Measurements from ENCODE around the gene APOBEC2. TPM values are rescaled to one million over a fixed set of nuclear protein-coding genes. Genes with fewer than 3 reads are reported as not detected.

APOBEC2 gene
- not detected in 5 replicates for total RNA-seq (2022; extraction: Qiagen RNA extraction)

GRCh38 chr6:41053041-41053440, at the start of gene APOBEC2:
TSS of gene APOBEC2 (plus strand) at chr6:41053202. CDS start at chr6:41053348, 146 bp downstream.

GRCh38 chr6:41039060-41039998, 13.7 kb upstream of the APOBEC2 start, which contains the start of gene UNC5CL:
TSS of gene UNC5CL (minus strand) at chr6:41039221. CDS start at chr6:41035074, 4,147 bp downstream.

GRCh38 chr6:41042226-41043055, 10.6 kb upstream of the APOBEC2 start, which contains the start of gene TSPO2:
TSS of gene TSPO2 (plus strand) at chr6:41042467. CDS start at chr6:41042986, 519 bp downstream.

GRCh38 chr6:41071923-41072835, 19.2 kb downstream of the APOBEC2 start, which contains the start of gene OARD1:
TSS of gene OARD1 (minus strand) at chr6:41072356. CDS start at chr6:41071634, 722 bp downstream.

GRCh38 chr6:41072836-41073202, 19.8 kb downstream of the APOBEC2 start, which contains the start of gene NFYA:
TSS of gene NFYA (plus strand) at chr6:41072974. CDS start at chr6:41079090, 6,116 bp downstream.

Other genes starting within 250 kb of the APOBEC2 start
- gene UNC5CL, start 14.0 kb upstream of the APOBEC2 start, total RNA-seq (2022; extraction: Qiagen RNA extraction): 0.29 to 0.60 TPM (median 0.47 TPM) in 5 replicates
- 0.13 TPM in 1 of 5 replicates, not detected in the others for gene TSPO2, start 10.7 kb upstream of the APOBEC2 start, total RNA-seq (2022; extraction: Qiagen RNA extraction)
- 19.2 to 21.7 TPM (median 20.2 TPM) in 5 replicates for gene OARD1, start 19.2 kb downstream of the APOBEC2 start, total RNA-seq (2022; extraction: Qiagen RNA extraction)
- 11.7 to 15.7 TPM (median 14.4 TPM) in 5 replicates for gene NFYA, start 19.8 kb downstream of the APOBEC2 start, total RNA-seq (2022; extraction: Qiagen RNA extraction)
- gene TREML1, start 101.1 kb downstream of the APOBEC2 start, total RNA-seq (2022; extraction: Qiagen RNA extraction): not detected in 5 replicates
- 0.08 TPM in 1 of 5 replicates, not detected in the others for gene TREM2, start 109.9 kb downstream of the APOBEC2 start, total RNA-seq (2022; extraction: Qiagen RNA extraction)
- not detected in 5 replicates for gene TREML2, start 147.9 kb downstream of the APOBEC2 start, total RNA-seq (2022; extraction: Qiagen RNA extraction)
- gene TREML4, start 175.1 kb downstream of the APOBEC2 start, total RNA-seq (2022; extraction: Qiagen RNA extraction): not detected in 5 replicates
- gene TREM1, start 233.5 kb downstream of the APOBEC2 start, total RNA-seq (2022; extraction: Qiagen RNA extraction): 0.12 to 0.54 TPM (median 0.25 TPM) in 5 replicates